GM06990 (cell line): ENCODE results near the gene NCCRP1.

ENCODE experiments used
- DNase-seq: peaks from one replicate; pipeline ENCODE4 v3.0.0-alpha.2; 2011; ENCODE audit not compliant: insufficient read length; ENCODE audit errors: extremely low read depth
- H3K27me3 ChIP-seq: replicated peaks from 2 replicates; pipeline ENCODE4 v1.6.0; 2011; ENCODE audit warnings: low read length; ENCODE audit not compliant: control insufficient read depth, insufficient read depth
- H3K36me3 ChIP-seq: 2 replicates; pipeline ENCODE4 v1.5.1; 2011; ENCODE audit warnings: low read length; ENCODE audit not compliant: control insufficient read depth, insufficient read depth
- H3K4me3 ChIP-seq: replicated peaks from 2 replicates; pipeline ENCODE4 v1.5.1; 2011; ENCODE audit warnings: low read depth, mild to moderate bottlenecking, control low read depth, low read length
- TF ChIP-seq, protein P1 (sequence below): IDR thresholded peaks from 2 replicates; pipeline ENCODE4 v1.5.1; 2011; ENCODE audit warnings: low read length, control low read depth, mild to moderate bottlenecking, inconsistent platforms; ENCODE audit not compliant: insufficient read depth, poor library complexity, severe bottlenecking

Gene NCCRP1

GRCh38 chr19:39174558-39175544 is 21.9 kb upstream of the NCCRP1 start:
- Histone ChIP-seq H3K27me3 (no peaks in the 10 kb centered on the region), H3K36me3 (peaks cover 9% of the 10 kb centered on the region), H3K4me3 (no peak overlapping the region)
- DNase-seq = no peak
- TF ChIP-seq, protein P1, sequence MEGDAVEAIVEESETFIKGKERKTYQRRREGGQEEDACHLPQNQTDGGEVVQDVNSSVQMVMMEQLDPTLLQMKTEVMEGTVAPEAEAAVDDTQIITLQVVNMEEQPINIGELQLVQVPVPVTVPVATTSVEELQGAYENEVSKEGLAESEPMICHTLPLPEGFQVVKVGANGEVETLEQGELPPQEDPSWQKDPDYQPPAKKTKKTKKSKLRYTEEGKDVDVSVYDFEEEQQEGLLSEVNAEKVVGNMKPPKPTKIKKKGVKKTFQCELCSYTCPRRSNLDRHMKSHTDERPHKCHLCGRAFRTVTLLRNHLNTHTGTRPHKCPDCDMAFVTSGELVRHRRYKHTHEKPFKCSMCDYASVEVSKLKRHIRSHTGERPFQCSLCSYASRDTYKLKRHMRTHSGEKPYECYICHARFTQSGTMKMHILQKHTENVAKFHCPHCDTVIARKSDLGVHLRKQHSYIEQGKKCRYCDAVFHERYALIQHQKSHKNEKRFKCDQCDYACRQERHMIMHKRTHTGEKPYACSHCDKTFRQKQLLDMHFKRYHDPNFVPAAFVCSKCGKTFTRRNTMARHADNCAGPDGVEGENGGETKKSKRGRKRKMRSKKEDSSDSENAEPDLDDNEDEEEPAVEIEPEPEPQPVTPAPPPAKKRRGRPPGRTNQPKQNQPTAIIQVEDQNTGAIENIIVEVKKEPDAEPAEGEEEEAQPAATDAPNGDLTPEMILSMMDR = no peak

DNA sequence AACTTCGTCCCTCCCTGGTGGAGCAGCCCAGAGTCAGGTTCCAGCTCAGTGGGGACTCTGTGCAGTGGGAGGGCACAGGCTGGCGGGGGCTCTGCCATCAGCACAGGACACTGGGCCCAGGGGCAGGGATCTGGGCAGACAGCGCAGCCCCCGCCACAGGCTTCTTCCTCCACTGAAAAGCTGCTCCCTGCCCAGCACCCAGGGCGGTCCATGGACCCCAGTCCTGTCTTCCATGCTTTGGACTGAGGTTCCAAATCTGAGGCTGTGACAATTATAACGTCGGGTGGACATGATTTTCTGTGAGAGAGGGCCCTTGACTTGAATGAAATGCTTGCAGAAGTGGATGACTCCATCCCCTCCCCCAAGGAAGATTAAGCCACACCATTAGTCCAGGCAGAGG is 21.2 kb upstream of the NCCRP1 start:
- Histone ChIP-seq H3K27me3 (no peaks in the 10 kb centered on the region), H3K4me3 (no peak overlapping the region), H3K36me3 (peaks cover 6% of the 10 kb centered on the region)
- TF ChIP-seq, protein P1 = no peak
- DNase-seq = no peak

DNA sequence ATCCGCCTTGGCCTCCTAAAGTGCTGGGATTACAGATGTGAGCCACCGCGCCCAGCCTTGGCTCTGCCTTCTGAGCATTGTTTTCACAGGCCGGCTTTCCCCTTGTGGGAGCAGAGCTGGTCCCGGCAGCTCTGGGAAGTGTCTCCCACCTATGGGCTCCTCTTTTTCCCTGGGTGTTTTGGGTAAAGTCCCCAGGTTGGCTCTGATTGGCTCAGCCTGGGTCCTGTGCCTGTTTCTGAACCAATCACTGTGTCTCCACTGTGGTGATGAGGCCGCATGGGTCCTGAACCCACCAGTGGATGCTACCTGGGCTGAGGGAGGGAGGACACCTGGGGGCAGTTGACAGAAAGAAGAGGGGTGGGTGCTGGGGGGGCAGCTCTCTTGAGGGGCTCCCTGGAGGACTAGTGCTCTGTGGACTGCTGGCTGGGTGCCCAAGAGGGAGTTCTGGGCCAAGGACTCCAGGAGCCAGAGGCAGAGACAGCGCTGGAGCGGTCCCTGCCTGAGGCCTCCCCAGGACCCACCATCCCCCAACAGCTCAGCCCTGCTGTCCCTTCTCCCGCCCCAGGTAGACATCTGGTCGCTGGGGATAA is 19.6 kb upstream of the NCCRP1 start:
- DNase-seq = no peak
- Histone ChIP-seq H3K27me3 (no peaks in the 10 kb centered on the region), H3K4me3 (no peak overlapping the region), H3K36me3 (peaks cover 5% of the 10 kb centered on the region)
- TF ChIP-seq, protein P1 = no peak

GRCh38 chr19:39177736-39178135 is 19.0 kb upstream of the NCCRP1 start:
- DNase-seq = no peak
- Histone ChIP-seq H3K27me3 (no peaks in the 10 kb centered on the region), H3K4me3 (no peak overlapping the region), H3K36me3 (peaks cover 5% of the 10 kb centered on the region)
- TF ChIP-seq, protein P1 = no peak

DNA sequence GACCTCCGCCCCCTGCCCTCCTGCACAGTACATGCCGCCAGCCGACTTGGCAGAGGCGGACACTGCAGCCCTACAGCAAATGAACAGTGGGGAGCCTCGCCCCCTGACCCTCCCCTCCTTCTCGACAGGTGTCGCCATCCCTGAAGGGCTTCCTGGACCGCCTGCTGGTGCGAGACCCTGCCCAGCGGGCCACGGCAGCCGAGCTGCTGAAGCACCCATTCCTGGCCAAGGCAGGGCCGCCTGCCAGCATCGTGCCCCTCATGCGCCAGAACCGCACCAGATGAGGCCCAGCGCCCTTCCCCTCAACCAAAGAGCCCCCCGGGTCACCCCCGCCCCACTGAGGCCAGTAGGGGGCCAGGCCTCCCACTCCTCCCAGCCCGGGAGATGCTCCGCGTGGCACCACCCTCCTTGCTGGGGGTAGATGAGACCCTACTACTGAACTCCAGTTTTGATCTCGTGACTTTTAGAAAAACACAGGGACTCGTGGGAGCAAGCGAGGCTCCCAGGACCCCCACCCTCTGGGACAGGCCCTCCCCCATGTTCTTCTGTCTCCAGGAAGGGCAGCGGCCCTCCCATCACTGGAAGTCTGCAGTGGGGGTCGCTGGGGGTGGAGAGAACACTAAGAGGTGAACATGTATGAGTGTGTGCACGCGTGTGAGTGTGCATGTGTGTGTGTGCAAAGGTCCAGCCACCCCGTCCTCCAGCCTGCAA is 18.3 kb upstream of the NCCRP1 start:
- TF ChIP-seq, protein P1 = no peak
- peaks cover 5% of the 10 kb centered on the region for H3K36me3 ChIP-seq
- H3K4me3 ChIP-seq = no peak overlapping the region
- no peaks in the 10 kb centered on the region for H3K27me3 ChIP-seq
- DNase-seq = no peak
